NCI-H146 treated with DMSO at 0.1 percent for 48 hours (cell line): ENCODE results near the gene PPP1R1A.

Source experiments
- DNase-seq: peaks from one replicate; lab custom pipeline; 2025; ENCODE audit not compliant: unreplicated experiment; lab: John Stamatoyannopoulos, UW

PPP1R1A gene

GRCh38 chr12:54603872-54604271, 15.4 kb upstream of the PPP1R1A start:
- no peak for DNase-seq

GRCh38 chr12:54603173-54603814, 14.8 kb upstream of the PPP1R1A start:
- peak; percentile 13 for DNase-seq

- DNase-seq: no peak
These were observed 14.2 kb upstream of the PPP1R1A start for GRCh38 chr12:54602661-54603060.

- no peak for DNase-seq
These were observed 13.4 kb upstream of the PPP1R1A start for GRCh38 chr12:54601841-54602240.

- no peak for DNase-seq
These were observed 10.5 kb upstream of the PPP1R1A start for GRCh38 chr12:54598970-54599369.

GRCh38 chr12:54596526-54596946, 8.1 kb upstream of the PPP1R1A start:
- DNase-seq: peak; percentile 12

GRCh38 chr12:54595471-54595870, 7.0 kb upstream of the PPP1R1A start:
- DNase-seq: no peak

- DNase-seq: no peak
These were observed 5.3 kb upstream of the PPP1R1A start for GRCh38 chr12:54593725-54594124.

GRCh38 chr12:54593135-54593534, 4.7 kb upstream of the PPP1R1A start:
- DNase-seq: no peak

- no peak for DNase-seq
These were observed 3.9 kb upstream of the PPP1R1A start for GRCh38 chr12:54592316-54592715.

- DNase-seq: no peak
These were observed 2.6 kb upstream of the PPP1R1A start for GRCh38 chr12:54590978-54591591.

- no peak for DNase-seq
These were observed 1.5 kb upstream of the PPP1R1A start for GRCh38 chr12:54589964-54590363.

GRCh38 chr12:54588890-54589267, 420 bp upstream of the PPP1R1A start:
- DNase-seq: no peak

- no peak for DNase-seq
These were observed 1.1 kb downstream of the PPP1R1A start for GRCh38 chr12:54587315-54587873.

- no peak for DNase-seq
These were observed 1.8 kb downstream of the PPP1R1A start for GRCh38 chr12:54586620-54587019.

- DNase-seq: no peak
These were observed 3.2 kb downstream of the PPP1R1A start for GRCh38 chr12:54585243-54585642.

GRCh38 chr12:54584128-54584527, 4.3 kb downstream of the PPP1R1A start:
- DNase-seq: no peak

- DNase-seq: no peak
These were observed 4.7 kb downstream of the PPP1R1A start for GRCh38 chr12:54583726-54584125.

GRCh38 chr12:54581412-54581811, 7.0 kb downstream of the PPP1R1A start:
- DNase-seq: no peak

- peak; percentile 30 for DNase-seq
These were observed 8.6 kb downstream of the PPP1R1A start for GRCh38 chr12:54579696-54580333.

GRCh38 chr12:54579258-54579657, 9.2 kb downstream of the PPP1R1A start:
- DNase-seq: no peak

GRCh38 chr12:54578778-54579177, 9.7 kb downstream of the PPP1R1A start:
- no peak for DNase-seq
